NCI-H524 treated with DMSO at 0.1 percent for 48 hours (cell line): ENCODE results near the gene ZNF737.
"Not testable (repeated sequence)": the region's sequence is repeated elsewhere in the genome, so short reads cannot be mapped to it uniquely, and the experiment has no call there.

ENCODE experiments used
- DNase-seq: peaks from one replicate; lab custom pipeline; 2025; lab: John Stamatoyannopoulos, UW

Gene ZNF737

GRCh38 chr19:20565321-20566018 is at the start of gene ZNF737:
TSS of gene ZNF737 (minus strand) at chr19:20565781. CDS start at chr19:20565640, 141 bp downstream.
- no peak for DNase-seq

DNA sequence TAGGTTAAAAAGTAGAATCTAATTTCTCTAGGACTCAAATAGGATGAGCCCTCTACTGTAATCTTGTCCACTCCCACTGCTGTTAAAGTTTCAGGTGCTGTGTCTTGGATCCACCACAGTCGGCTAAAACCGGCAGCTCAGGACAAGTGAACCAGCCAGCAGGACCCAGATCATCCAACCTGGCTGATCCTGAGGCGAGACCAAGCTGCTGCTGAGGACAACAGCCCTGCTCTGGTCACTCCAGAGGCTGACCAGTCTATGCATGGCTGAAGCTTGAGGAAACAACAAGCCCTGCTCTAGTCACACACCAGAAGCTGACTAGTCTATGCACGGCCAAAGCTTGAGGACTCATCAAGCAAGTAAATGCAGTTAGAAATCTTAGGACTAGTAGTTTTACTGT is 49.4 kb upstream of the ZNF737 start:
- DNase-seq, result not testable (repeated sequence)

DNA sequence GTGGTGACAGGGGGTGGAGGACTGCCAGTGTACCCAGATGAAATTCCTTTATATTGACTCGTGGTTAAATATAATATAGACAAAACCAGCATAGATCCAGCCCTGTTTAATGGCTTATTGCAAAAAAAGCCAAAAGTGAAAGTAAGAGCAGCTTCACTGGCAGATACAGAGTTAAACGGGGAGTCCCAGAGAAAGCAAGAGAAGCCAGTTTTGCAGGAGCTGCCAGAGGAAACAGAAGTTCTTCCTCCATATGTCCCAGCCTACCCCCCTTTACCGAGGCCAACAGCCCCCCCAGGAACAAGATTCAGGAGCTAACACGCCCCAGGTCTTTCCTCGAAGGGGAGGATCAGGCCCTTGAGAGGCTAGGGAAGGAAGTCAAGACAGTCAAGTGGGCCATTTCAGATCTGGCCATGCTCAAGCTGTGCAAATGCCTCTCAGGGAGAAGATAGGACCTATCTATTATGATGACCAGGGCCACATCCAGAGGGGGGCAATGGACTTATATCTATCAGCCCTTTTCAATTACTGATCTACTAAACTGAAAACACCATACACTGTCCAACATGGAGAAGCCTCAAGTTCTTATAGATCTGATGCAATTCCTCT is 47.2 kb upstream of the ZNF737 start:
- no peak for DNase-seq

DNA sequence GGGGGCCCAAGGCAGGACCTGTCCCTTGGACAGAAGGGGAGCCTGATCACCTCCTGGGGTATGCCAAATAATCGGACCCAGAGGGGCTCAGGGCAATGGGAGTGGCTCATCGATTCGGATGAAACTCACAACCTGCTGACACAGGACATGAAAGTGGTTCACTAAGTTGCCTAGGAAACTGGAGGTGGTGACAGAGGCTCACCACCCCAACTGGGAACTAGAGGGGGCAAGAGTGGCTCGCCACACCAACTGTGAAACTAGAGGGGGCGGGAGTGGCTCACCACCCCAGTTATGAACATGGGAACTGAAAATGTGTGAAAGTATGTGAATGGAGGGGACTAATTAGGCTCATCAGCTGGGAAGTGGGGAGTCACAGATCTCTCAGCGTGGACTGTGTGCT is 46.3 kb upstream of the ZNF737 start:
- DNase-seq, result no peak

DNA sequence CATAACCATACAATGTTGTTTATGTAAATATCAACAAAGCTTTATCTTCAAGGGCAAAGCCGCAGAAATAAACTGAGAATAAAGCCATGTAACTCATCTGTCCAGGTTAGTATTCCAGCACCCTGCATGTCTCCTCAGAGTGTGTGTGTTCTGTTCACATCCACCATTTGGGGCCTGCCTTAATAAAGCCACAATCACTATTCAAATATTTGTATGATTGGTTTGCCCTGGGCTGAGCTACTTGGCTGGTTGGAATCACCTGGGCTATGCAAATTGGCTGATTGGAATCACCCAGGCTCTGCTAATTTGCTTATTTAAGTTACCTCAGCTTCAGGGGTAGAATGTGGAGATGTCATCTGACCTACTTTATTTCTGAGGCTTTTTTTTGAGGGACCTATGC is 42.4 kb upstream of the ZNF737 start:
- DNase-seq, result no peak

DNA sequence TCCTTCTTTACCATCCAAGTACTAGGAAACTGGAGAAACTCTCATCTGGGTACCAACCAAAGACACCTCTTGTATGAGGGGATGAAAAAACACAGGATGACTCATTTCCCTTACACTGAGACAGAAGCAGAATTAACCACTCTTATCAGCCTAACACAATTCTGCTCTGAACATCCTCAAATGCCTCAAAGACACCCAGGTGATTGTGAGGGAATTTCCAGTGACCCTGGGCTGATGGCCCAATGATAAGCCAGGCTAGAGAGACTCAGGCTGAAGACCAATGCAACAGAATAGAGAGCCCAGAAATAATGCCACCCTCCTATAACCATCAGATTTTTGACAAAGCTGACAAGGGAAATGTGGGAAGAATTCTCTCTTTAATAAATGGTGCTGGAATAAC is 7.0 kb downstream of the ZNF737 start:
- DNase-seq, result no peak

GRCh38 chr19:20558011-20558410 is 7.6 kb downstream of the ZNF737 start:
- DNase-seq, result no peak

DNA sequence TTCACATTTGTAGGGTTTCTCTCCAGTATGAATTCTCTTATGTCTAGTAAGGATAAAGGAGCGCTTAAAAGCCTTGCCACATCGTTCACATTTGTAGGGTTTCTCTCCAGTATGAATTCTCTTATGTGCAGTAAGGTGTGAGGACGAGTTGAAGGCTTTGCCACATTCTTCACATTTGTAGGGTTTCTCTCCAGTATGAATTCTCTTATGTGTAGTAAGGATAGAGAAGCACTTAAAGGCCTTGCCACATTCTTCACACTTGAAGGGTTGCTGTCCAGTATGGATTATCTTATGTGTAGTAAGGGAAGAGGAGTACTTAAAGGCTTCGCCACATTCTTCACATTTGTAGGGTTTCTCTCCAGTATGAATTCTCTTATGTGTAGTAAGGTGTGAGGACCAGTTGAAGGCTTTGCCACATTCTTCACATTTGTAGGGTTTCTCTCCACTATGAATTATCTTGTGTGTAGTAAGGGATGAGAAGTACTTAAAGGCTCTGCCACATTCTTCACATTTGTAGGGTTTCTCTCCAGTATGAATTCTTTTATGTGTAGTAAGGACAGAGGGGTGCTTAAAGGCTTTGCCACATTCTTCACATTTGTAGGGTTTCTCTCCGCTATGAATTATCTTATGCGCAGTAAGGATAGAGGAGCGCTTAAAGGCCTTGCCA is 20.8 kb downstream of the ZNF737 start:
- DNase-seq, result not testable (repeated sequence)

- DNase-seq, result not testable (repeated sequence)
Observed at GRCh38 chr19:20530303-20530702, 35.3 kb downstream of the ZNF737 start.

- DNase-seq, result no peak
Observed at GRCh38 chr19:20513189-20513904, 52.2 kb downstream of the ZNF737 start.

GRCh38 chr19:20503476-20503875 is 62.1 kb downstream of the ZNF737 start:
- no peak for DNase-seq
